ENCODE results near the gene IKBIP. TPM values are rescaled to one million over a fixed set of nuclear protein-coding genes. Genes with fewer than 3 reads are reported as not detected.
"Not testable (repeated sequence)": the region's sequence is repeated elsewhere in the genome, so short reads cannot be mapped to it uniquely, and the experiment has no call there.

IKBIP gene
- polyA plus RNA-seq, 1 donor from 2014 or later = 11.5 TPM

GRCh38 chr12:98578392-98578791, 66.2 kb downstream of the IKBIP start:
- H3K9me3 ChIP-seq (ENCODE audit: low read length) = no peaks in the 10 kb centered on the region
- no peak overlapping the region for H3K9ac ChIP-seq (ENCODE audit: low read length)
- no peaks in the 10 kb centered on the region for H3F3A ChIP-seq (ENCODE audit: insufficient read depth, low read length, poor library complexity, severe bottlenecking)
- H3K4me3 ChIP-seq (ENCODE audit: low read length) = no peak overlapping the region
- H3K27me3 ChIP-seq (ENCODE audit: insufficient read depth, low read depth, low read length) = no peaks in the 10 kb centered on the region
- H3K9me2 ChIP-seq (ENCODE audit: insufficient read depth, low read length) = no peaks in the 10 kb centered on the region
- H2AFZ ChIP-seq (ENCODE audit: low read depth, low read length) = no peak overlapping the region
- H3K4me2 ChIP-seq (ENCODE audit: low read length) = no peak overlapping the region
- no peak overlapping the region for H3K27ac ChIP-seq (ENCODE audit: low read length)
- no peaks in the 10 kb centered on the region for H3K36me3 ChIP-seq (ENCODE audit: insufficient read depth, low read length)
- no peaks in the 10 kb centered on the region for H3K79me2 ChIP-seq (replicated peaks; ENCODE audit: insufficient read depth, low read length)
- H4K20me1 ChIP-seq (ENCODE audit: insufficient read depth) = no peaks in the 10 kb centered on the region
- TF ChIP-seq RAD21 (conservative IDR thresholded peaks at IDR 0.05) = no peak
- no peak for TF ChIP-seq REST (IDR thresholded peaks at IDR 0.05; ENCODE audit: borderline replicate concordance)
- no peak for TF ChIP-seq POLR2AphosphoS5 (IDR thresholded peaks at IDR 0.05)
- TF ChIP-seq, protein P1, sequence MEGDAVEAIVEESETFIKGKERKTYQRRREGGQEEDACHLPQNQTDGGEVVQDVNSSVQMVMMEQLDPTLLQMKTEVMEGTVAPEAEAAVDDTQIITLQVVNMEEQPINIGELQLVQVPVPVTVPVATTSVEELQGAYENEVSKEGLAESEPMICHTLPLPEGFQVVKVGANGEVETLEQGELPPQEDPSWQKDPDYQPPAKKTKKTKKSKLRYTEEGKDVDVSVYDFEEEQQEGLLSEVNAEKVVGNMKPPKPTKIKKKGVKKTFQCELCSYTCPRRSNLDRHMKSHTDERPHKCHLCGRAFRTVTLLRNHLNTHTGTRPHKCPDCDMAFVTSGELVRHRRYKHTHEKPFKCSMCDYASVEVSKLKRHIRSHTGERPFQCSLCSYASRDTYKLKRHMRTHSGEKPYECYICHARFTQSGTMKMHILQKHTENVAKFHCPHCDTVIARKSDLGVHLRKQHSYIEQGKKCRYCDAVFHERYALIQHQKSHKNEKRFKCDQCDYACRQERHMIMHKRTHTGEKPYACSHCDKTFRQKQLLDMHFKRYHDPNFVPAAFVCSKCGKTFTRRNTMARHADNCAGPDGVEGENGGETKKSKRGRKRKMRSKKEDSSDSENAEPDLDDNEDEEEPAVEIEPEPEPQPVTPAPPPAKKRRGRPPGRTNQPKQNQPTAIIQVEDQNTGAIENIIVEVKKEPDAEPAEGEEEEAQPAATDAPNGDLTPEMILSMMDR (IDR thresholded peaks at IDR 0.05; ENCODE audit: poor library complexity, severe bottlenecking) = no peak
- TF ChIP-seq EP300 (conservative IDR thresholded peaks at IDR 0.05; ENCODE audit: poor library complexity, severe bottlenecking) = no peak
- TF ChIP-seq MXI1 (conservative IDR thresholded peaks at IDR 0.05; ENCODE audit: poor library complexity, severe bottlenecking) = no peak
- TF ChIP-seq SMC3 (conservative IDR thresholded peaks at IDR 0.05; ENCODE audit: poor library complexity) = no peak
- TF ChIP-seq TAF1 (IDR thresholded peaks at IDR 0.05; ENCODE audit: low read depth) = no peak
- TF ChIP-seq EZH2 (IDR thresholded peaks at IDR 0.05; ENCODE audit: borderline replicate concordance, insufficient read depth, low read length, poor library complexity, severe bottlenecking) = no peak

- H4K20me1 ChIP-seq (ENCODE audit: insufficient read depth); H3K9ac ChIP-seq (ENCODE audit: low read length); H3K4me2 ChIP-seq (ENCODE audit: low read length); H3K27me3 ChIP-seq (ENCODE audit: insufficient read depth, low read depth, low read length); H3K9me2 ChIP-seq (ENCODE audit: insufficient read depth, low read length); H3K36me3 ChIP-seq (ENCODE audit: insufficient read depth, low read length); H2AFZ ChIP-seq (ENCODE audit: low read depth, low read length); H3K4me3 ChIP-seq (ENCODE audit: low read length); H3K9me3 ChIP-seq (ENCODE audit: low read length); H3K79me2 ChIP-seq (replicated peaks; ENCODE audit: insufficient read depth, low read length); H3F3A ChIP-seq (ENCODE audit: insufficient read depth, low read length, poor library complexity, severe bottlenecking); H3K27ac ChIP-seq (ENCODE audit: low read length): not testable (repeated sequence)
Observed at GRCh38 chr12:98576795-98577194, 67.8 kb downstream of the IKBIP start.

DNA sequence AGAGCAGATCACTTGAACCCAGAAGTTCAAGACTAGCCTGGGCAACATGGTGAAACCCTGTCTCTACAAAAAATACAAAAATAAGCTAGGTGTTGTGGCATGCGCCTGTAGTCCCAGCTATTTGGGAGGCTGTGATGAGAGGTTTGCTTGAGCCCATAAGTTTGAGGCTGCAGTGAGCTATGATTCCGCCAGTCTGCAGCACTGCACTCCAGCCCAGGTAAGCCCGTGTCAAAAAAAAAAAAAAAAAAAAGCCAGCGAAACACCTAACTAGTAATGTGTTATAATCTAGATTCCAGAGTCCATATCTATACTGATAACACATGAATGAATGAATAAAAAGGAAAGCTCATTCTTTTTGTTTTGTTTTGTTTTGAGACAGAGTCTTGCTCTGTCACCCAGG, 69.6 kb downstream of the IKBIP start:
- Histone ChIP-seq H3K4me3 (ENCODE audit: low read length) (no peak overlapping the region), H3K4me2 (ENCODE audit: low read length) (no peak overlapping the region), H3F3A (ENCODE audit: insufficient read depth, low read length, poor library complexity, severe bottlenecking) (no peaks in the 10 kb centered on the region), H3K27me3 (ENCODE audit: insufficient read depth, low read depth, low read length) (no peaks in the 10 kb centered on the region), H3K27ac (ENCODE audit: low read length) (no peak overlapping the region), H3K79me2 (replicated peaks; ENCODE audit: insufficient read depth, low read length) (no peaks in the 10 kb centered on the region), H3K9ac (ENCODE audit: low read length) (no peak overlapping the region), H2AFZ (ENCODE audit: low read depth, low read length) (no peak overlapping the region), H3K9me3 (ENCODE audit: low read length) (no peaks in the 10 kb centered on the region), H4K20me1 (ENCODE audit: insufficient read depth) (no peaks in the 10 kb centered on the region), H3K9me2 (ENCODE audit: insufficient read depth, low read length) (no peaks in the 10 kb centered on the region), H3K36me3 (ENCODE audit: insufficient read depth, low read length) (no peaks in the 10 kb centered on the region)
- TF ChIP-seq, protein P1 (IDR thresholded peaks at IDR 0.05; ENCODE audit: poor library complexity, severe bottlenecking) = no peak
- no peak for TF ChIP-seq POLR2AphosphoS5 (IDR thresholded peaks at IDR 0.05)
- TF ChIP-seq RAD21 (conservative IDR thresholded peaks at IDR 0.05) = no peak
- TF ChIP-seq REST (IDR thresholded peaks at IDR 0.05; ENCODE audit: borderline replicate concordance) = no peak
- no peak for TF ChIP-seq SMC3 (conservative IDR thresholded peaks at IDR 0.05; ENCODE audit: poor library complexity)
